Adrenal gland (tissue), 12 donors: ENCODE results near the gene HSPA12A. TPM values are rescaled to one million over a fixed set of nuclear protein-coding genes. Genes with fewer than 3 reads are reported as not detected.

Experiments used
- DNase-seq, 7 donors: peaks; one replicate each; pipeline ENCODE4 v3.0.0-alpha.2; 2019 to 2020
- H3K27ac ChIP-seq, 5 donors: fragments of 200-600 bp; sonication (generic) in 4 of 5; 1 replicate in 3 of 5; 2 replicates in 2 of 5; pipeline versions ENCODE4 v1.5.1 to v1.8.0; 2016 to 2020; ENCODE audit warnings: mild to moderate bottlenecking in 1 of 5
- H3K27me3 ChIP-seq: fragments of 200-600 bp; 2 replicates; pipeline ENCODE4 v1.8.0; 2021
- H3K36me3 ChIP-seq, 2 donors: fragments of 200-600 bp; replicated peaks in 1 of 2; 1 replicate in 1 of 2; 2 replicates in 1 of 2; pipeline versions ENCODE4 v1.5.1 to v1.8.0; 2018 to 2022
- H3K4me1 ChIP-seq, 2 donors: fragments of 200-600 bp; replicated peaks in 1 of 2; 1 replicate in 1 of 2; 2 replicates in 1 of 2; pipeline versions ENCODE4 v1.5.1 to v1.8.0; 2018 to 2021
- H3K4me3 ChIP-seq, 4 donors: fragments of 200-600 bp; sonication (generic) in 3 of 4; one replicate each; pipeline ENCODE4 v1.5.1; 2016 to 2018
- H3K9me3 ChIP-seq, 3 donors: fragments of 200-600 bp; sonication (generic) in 1 of 3; replicated peaks in 1 of 3; 1 replicate in 2 of 3; 2 replicates in 1 of 3; pipeline versions ENCODE4 v1.5.1 to v1.8.0; 2016 to 2021
- CTCF ChIP-seq, 6 experiments: fragments of 450-650 bp in 4 of 6; fragments of 200-600 bp in 2 of 6; sonication (generic) in 1 of 6; IDR thresholded peaks; 1 replicate in 5 of 6; 2 replicates in 1 of 6; pipeline versions ENCODE4 v1.5.1 to v1.8.0; 2016 to 2021; ENCODE audit warnings: antibody characterized with exemption in 6 of 6, mild to moderate bottlenecking in 2 of 6, moderate library complexity in 1 of 6
- POLR2A ChIP-seq, 2 donors: fragments of 450-650 bp; IDR thresholded peaks; one replicate each; pipeline ENCODE4 v1.6.1; 2017; ENCODE audit warnings: antibody characterized with exemption in 2 of 2, mild to moderate bottlenecking in 2 of 2, moderate library complexity in 1 of 2
- WGBS, 4 donors: extraction: QIAGEN DNeasy Blood & Tissue Kit in 2 of 4; methylation state at CpG; one replicate each; pipeline versions ENCODE4 v1.1.5 to v1.1.7; 2013 to 2017; 5-methylcytosine and 5-hydroxymethylcytosine counted together
- intact Hi-C, 2 donors: fragments of 100-400 bp; cut with DNase I; formaldehyde crosslinking; loops; one replicate each; pipeline versions ENCODE4 v1.14.1 to v1.15.0; 2022 to 2023
- polyA plus RNA-seq, 3 donors: library from polyadenylated mRNA; stranded (reverse); fragments of 200-250 nt in 2 of 3; fragments of 350-450 nt in 1 of 3; fragmentation: Illumina TruSeq in 1 of 3; extraction: RNeasy Lipid Tissue Mini Kit (QIAGEN cat#74804) in 1 of 3; gene quantifications; one replicate each; pipeline ENCODE4 v1.2.3, GENCODE V29; 2013 to 2014
- total RNA-seq, 9 donors: library from RNA; depleted of rRNA in 4 of 9; stranded (reverse); fragments of >200 nt in 4 of 9; fragments of 120-200 nt in 1 of 9; fragmentation: NEBNext Ultra II Directional in 1 of 9; extraction: Animal tissue kit (Norgen Biotek cat#: 25700) in 1 of 9; gene quantifications; one replicate each; pipeline versions ENCODE4 v1.1.0 to v1.2.4, GENCODE V29; 2013 to 2023
- donor health status: healthy with polysubstance abuse.
- donor health status: Bipolar disorder and iron deficiency.
- donor health status: DM: yes; HTN: yes; CAD: no.
- donor health status: DM: no; HTN: no; CAD: no.
- donor health status: DM: no; HTN: no; CAD: no.
- donor health status: DM: yes; HTN: yes; CAD: no.

Gene HSPA12A
- total and polyA plus RNA-seq, 12 donors = 20.1 to 61.3 (median 46.3) TPM

- no peak for TF ChIP-seq CTCF (IDR thresholded peaks at IDR 0.05)
- TF ChIP-seq POLR2A (IDR thresholded peaks at IDR 0.05) = no peak
- Histone ChIP-seq H3K27me3 (no peaks in the 10 kb centered on the region), H3K36me3 (peaks cover 0 to 4% of the 10 kb centered on the region in 2 donors), H3K4me1 (peaks cover 0 to 4% of the 10 kb centered on the region in 2 donors), H3K4me3 (no peak overlapping the region), H3K9me3 (no peaks in the 10 kb centered on the region), H3K27ac (no peak overlapping the region)
- DNase-seq = no peak
- intact Hi-C loops = no loop called here
- 81 to 92% (median 91%) methylated on average over 4 to 7 of the region's 7 CpGs for WGBS, 4 donors
Observed at GRCh38 chr10:116705498-116705897, 36.9 kb downstream of the HSPA12A start.

GRCh38 chr10:116704926-116705325, 37.4 kb downstream of the HSPA12A start:
- Histone ChIP-seq H3K27me3 (no peaks in the 10 kb centered on the region), H3K4me1 (peaks cover 0 to 4% of the 10 kb centered on the region in 2 donors), H3K36me3 (peaks cover 0 to 4% of the 10 kb centered on the region in 2 donors), H3K9me3 (no peaks in the 10 kb centered on the region), H3K27ac (no peak overlapping the region), H3K4me3 (no peak overlapping the region)
- 72 to 87% (median 83%) methylated on average over 8 to 11 of the region's 11 CpGs for WGBS, 4 donors
- intact Hi-C loops = no loop called here
- TF ChIP-seq POLR2A (IDR thresholded peaks at IDR 0.05) (no peak), CTCF (IDR thresholded peaks at IDR 0.05) (no peak)
- DNase-seq = no peak

DNA sequence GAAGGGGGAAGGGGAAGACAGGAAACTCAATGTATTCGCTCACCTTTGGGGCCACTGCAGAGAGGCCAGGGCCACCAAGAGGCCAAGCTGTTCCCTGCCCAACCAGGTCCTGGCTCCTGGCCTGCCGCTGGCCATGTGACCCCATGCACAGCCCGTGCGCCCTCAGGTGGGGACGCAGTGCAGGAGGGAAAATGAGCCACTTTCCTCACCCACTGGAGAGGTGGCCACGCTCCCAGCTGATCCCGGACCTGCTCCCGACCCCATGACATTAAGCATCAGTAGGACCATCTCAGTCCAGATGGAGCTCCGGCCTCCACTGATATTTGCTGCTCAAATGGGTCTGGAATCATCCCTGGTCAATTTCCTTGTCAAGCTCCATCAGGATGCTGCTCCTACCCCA, 40.2 kb downstream of the HSPA12A start:
- no peak overlapping the region for H3K27ac ChIP-seq
- no peak for DNase-seq
- WGBS, 4 donors = 84 to 98% (median 92%) methylated on average over 2 to 9 of the region's 9 CpGs

DNA sequence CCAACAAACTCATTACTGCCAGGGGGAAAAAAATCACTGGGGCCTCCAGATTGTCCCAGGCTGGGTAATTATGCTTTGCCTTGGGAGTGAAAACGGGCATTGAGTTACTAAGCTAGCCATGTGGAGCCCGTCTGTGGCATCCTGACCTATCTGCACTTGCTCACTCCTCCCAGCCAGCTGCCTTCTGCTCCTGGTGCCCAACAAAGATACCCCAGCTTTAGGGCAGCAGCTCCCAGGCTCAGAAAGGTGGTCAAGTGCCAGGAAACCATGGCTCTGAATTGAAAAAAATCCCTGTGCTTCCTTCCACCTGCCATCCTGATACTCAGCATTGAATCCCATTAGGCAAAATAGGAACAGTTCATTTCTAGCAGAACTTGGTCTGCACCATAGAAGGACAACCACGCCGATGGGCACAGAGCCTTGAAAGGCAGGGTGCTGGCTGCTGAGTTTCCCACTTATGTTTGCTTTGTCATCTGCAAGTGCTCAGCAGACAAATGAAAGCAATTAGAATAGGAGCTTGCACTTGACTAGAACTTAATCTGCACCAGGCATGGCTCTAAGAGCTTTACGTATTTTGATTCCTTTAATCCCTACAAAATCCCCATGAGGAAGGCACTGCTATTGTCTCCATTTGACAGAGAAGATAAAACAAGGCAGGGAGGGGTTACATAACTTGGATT, 42.8 kb downstream of the HSPA12A start:
- intact Hi-C loops = no loop called here
- Histone ChIP-seq H3K4me1 (peaks cover 0 to under 1% of the 10 kb centered on the region in 2 donors), H3K4me3 (no peak overlapping the region), H3K27me3 (no peaks in the 10 kb centered on the region), H3K27ac (no peak overlapping the region), H3K9me3 (no peaks in the 10 kb centered on the region), H3K36me3 (peaks cover 0 to 9% of the 10 kb centered on the region in 2 donors)
- no peak for TF ChIP-seq POLR2A (IDR thresholded peaks at IDR 0.05)
- TF ChIP-seq CTCF (IDR thresholded peaks at IDR 0.05) = no peak
- 82 to 89% (median 85%) methylated on average over 5 of the region's 5 CpGs for WGBS, 4 donors
- no peak for DNase-seq

More for the DNA sequence above, 40.2 kb downstream of the HSPA12A start:
- Histone ChIP-seq H3K36me3 (peaks cover 0 to 9% of the 10 kb centered on the region in 2 donors), H3K4me1 (no peaks in the 10 kb centered on the region), H3K27me3 (no peaks in the 10 kb centered on the region), H3K9me3 (no peaks in the 10 kb centered on the region), H3K4me3 (no peak overlapping the region)
- TF ChIP-seq POLR2A (IDR thresholded peaks at IDR 0.05) = no peak
- no peak for TF ChIP-seq CTCF (IDR thresholded peaks at IDR 0.05)
- intact Hi-C loops = no loop called here
